ENCODE data around the gene FLRT3. TPM values are rescaled to one million over a fixed set of nuclear protein-coding genes. Genes with fewer than 3 reads are reported as not detected.

Gene FLRT3
- total RNA-seq, 1 experiment from 2014 or later: not detected

- H3K27ac ChIP-seq (ENCODE audit: low read depth, low read length, poor library complexity, severe bottlenecking): no peak overlapping the region
- intact Hi-C loops (cut with micrococcal nuclease; ENCODE audit: unreplicated experiment): no loop called here
- H3K4me3 ChIP-seq (ENCODE audit: low read depth, low read length, poor library complexity, severe bottlenecking): no peak overlapping the region
- H3K36me3 ChIP-seq (ENCODE audit: insufficient read depth, low read length, poor library complexity, severe bottlenecking): no peaks in the 10 kb centered on the region
- H3K27me3 ChIP-seq (replicated peaks; ENCODE audit: insufficient read depth, low read depth, low read length, poor library complexity): no peaks in the 10 kb centered on the region
- DNase-seq (ENCODE audit: low spot score): no peak
- no peaks in the 10 kb centered on the region for H3K9me3 ChIP-seq (ENCODE audit: low read depth, low read length, poor library complexity, severe bottlenecking)
- ChIA-PET CTCF (no interaction called here), POLR2A (ENCODE audit: low non-redundant PET) (no interaction called here)
- H3K4me1 ChIP-seq (ENCODE audit: insufficient read depth, low read length, poor library complexity, severe bottlenecking): no peaks in the 10 kb centered on the region
- TF ChIP-seq EZH2 (IDR thresholded peaks at IDR 0.05; ENCODE audit: borderline replicate concordance, low read depth, low read length, poor library complexity, severe bottlenecking) (no peak), CTCF (conservative IDR thresholded peaks at IDR 0.05; ENCODE audit: low read depth, low read length) (no peak)
- BruUV-seq (replicated peaks): no TSS peak
Observed at GRCh38 chr20:14303651-14304050, 33.8 kb downstream of the FLRT3 start.

- no peak overlapping the region for H3K4me3 ChIP-seq (ENCODE audit: low read depth, low read length, poor library complexity, severe bottlenecking)
- H3K27me3 ChIP-seq (replicated peaks; ENCODE audit: insufficient read depth, low read depth, low read length, poor library complexity): no peaks in the 10 kb centered on the region
- ChIA-PET CTCF (interaction anchor here (0.6 kb wide), 1 partner anchor 113 kb away, joined by 7 read pairs; no protein-coding TSS in a partner anchor), POLR2A (ENCODE audit: low non-redundant PET) (no interaction called here)
- no TSS peak for BruUV-seq (replicated peaks)
- TF ChIP-seq EZH2 (IDR thresholded peaks at IDR 0.05; ENCODE audit: borderline replicate concordance, low read depth, low read length, poor library complexity, severe bottlenecking) (no peak), CTCF (conservative IDR thresholded peaks at IDR 0.05; ENCODE audit: low read depth, low read length) (no peak)
- H3K9me3 ChIP-seq (ENCODE audit: low read depth, low read length, poor library complexity, severe bottlenecking): no peaks in the 10 kb centered on the region
- DNase-seq (ENCODE audit: low spot score): no peak
- intact Hi-C loops (cut with micrococcal nuclease; ENCODE audit: unreplicated experiment): no loop called here
- no peak overlapping the region for H3K27ac ChIP-seq (ENCODE audit: low read depth, low read length, poor library complexity, severe bottlenecking)
- no peaks in the 10 kb centered on the region for H3K4me1 ChIP-seq (ENCODE audit: insufficient read depth, low read length, poor library complexity, severe bottlenecking)
- no peaks in the 10 kb centered on the region for H3K36me3 ChIP-seq (ENCODE audit: insufficient read depth, low read length, poor library complexity, severe bottlenecking)
Observed at GRCh38 chr20:14303106-14303505, 34.3 kb downstream of the FLRT3 start.

GRCh38 chr20:14299831-14300230 is 37.6 kb downstream of the FLRT3 start:
- Histone ChIP-seq H3K27me3 (replicated peaks; ENCODE audit: insufficient read depth, low read depth, low read length, poor library complexity) (no peaks in the 10 kb centered on the region), H3K27ac (ENCODE audit: low read depth, low read length, poor library complexity, severe bottlenecking) (no peak overlapping the region), H3K9me3 (ENCODE audit: low read depth, low read length, poor library complexity, severe bottlenecking) (no peaks in the 10 kb centered on the region), H3K4me1 (ENCODE audit: insufficient read depth, low read length, poor library complexity, severe bottlenecking) (no peaks in the 10 kb centered on the region), H3K4me3 (ENCODE audit: low read depth, low read length, poor library complexity, severe bottlenecking) (no peak overlapping the region), H3K36me3 (ENCODE audit: insufficient read depth, low read length, poor library complexity, severe bottlenecking) (no peaks in the 10 kb centered on the region)
- POLR2A ChIA-PET (ENCODE audit: low non-redundant PET): no interaction called here
- no TSS peak for BruUV-seq (replicated peaks)
- TF ChIP-seq EZH2 (IDR thresholded peaks at IDR 0.05; ENCODE audit: borderline replicate concordance, low read depth, low read length, poor library complexity, severe bottlenecking) (no peak), CTCF (conservative IDR thresholded peaks at IDR 0.05; ENCODE audit: low read depth, low read length) (no peak)
- DNase-seq (ENCODE audit: low spot score): no peak
- CTCF ChIA-PET: no interaction called here
- intact Hi-C loops (cut with micrococcal nuclease; ENCODE audit: unreplicated experiment): no loop called here

Measured in A673 (cell line).